PC-9 (cell line): ENCODE data around the gene DPM2. TPM values are rescaled to one million over a fixed set of nuclear protein-coding genes. Genes with fewer than 3 reads are reported as not detected.
A peak's percentile ranks its signal among the peaks of the same experiment; 100 is the strongest.

ENCODE experiments used
- BruUV-seq: library from RNA; stranded (reverse); fragments of 400-500 nt; replicated peaks from 2 replicates; lab custom pipeline; 2021; lab: Mats Ljungman, UMichigan
- CTCF ChIA-PET: fragments of 300-600 bp; sonication (Branson Sonifier 250); formaldehyde crosslinking; loops from one replicate; lab custom pipeline; 2022; ENCODE audit warnings: antibody characterized with exemption; lab: Charles Lee
- POLR2A ChIA-PET: fragments of 300-600 bp; sonication (Branson Sonifier 250); formaldehyde crosslinking; loops from one replicate; lab custom pipeline; 2022; ENCODE audit warnings: antibody characterized with exemption; ENCODE audit not compliant: unreplicated experiment; lab: Charles Lee
- DNase-seq, 2 experiments: peaks; one replicate each; pipeline versions ENCODE4 v3.0.0 to v3.0.0-alpha.2; 2015 to 2022; ENCODE audit warnings: mixed read lengths in 1 of 2
- H2AFZ ChIP-seq: fragments of 200-600 bp; sonication (generic); 2 replicates; pipeline ENCODE4 v1.8.1; 2017; ENCODE audit warnings: antibody characterized with exemption
- H3F3A ChIP-seq: fragments of 200-600 bp; sonication (generic); 2 replicates; pipeline ENCODE4 v1.8.1; 2017; ENCODE audit warnings: antibody characterized with exemption, mild to moderate bottlenecking, low read depth; ENCODE audit not compliant: insufficient read depth
- H3K27ac ChIP-seq: fragments of 200-600 bp; sonication (generic); 2 replicates; pipeline ENCODE4 v1.6.1; 2016; ENCODE audit warnings: mixed run types
- H3K27me3 ChIP-seq: fragments of 200-600 bp; sonication (generic); 2 replicates; pipeline ENCODE4 v1.6.1; 2016; ENCODE audit warnings: low read depth, mixed run types; ENCODE audit not compliant: insufficient read depth
- H3K36me3 ChIP-seq: fragments of 200-600 bp; sonication (generic); 2 replicates; pipeline ENCODE4 v1.6.1; 2016; ENCODE audit warnings: low read depth, mixed run types
- H3K4me1 ChIP-seq: fragments of 200-600 bp; sonication (generic); replicated peaks from 2 replicates; pipeline ENCODE4 v1.6.1; 2016; ENCODE audit warnings: mixed run types; ENCODE audit not compliant: insufficient read depth
- H3K4me2 ChIP-seq: fragments of 200-600 bp; sonication (generic); 2 replicates; pipeline ENCODE4 v1.6.1; 2017; ENCODE audit warnings: mixed run types
- H3K4me3 ChIP-seq: fragments of 200-600 bp; sonication (generic); 2 replicates; pipeline ENCODE4 v1.6.1; 2016; ENCODE audit warnings: mixed run types
- H3K79me2 ChIP-seq: fragments of 200-600 bp; sonication (generic); 2 replicates; pipeline ENCODE4 v1.6.1; 2017; ENCODE audit warnings: low read depth, mixed run types
- H3K9me2 ChIP-seq: fragments of 200-600 bp; sonication (generic); 2 replicates; pipeline ENCODE4 v1.8.1; 2017; ENCODE audit warnings: mild to moderate bottlenecking; ENCODE audit not compliant: insufficient read depth
- H3K9me3 ChIP-seq: fragments of 200-600 bp; sonication (generic); 2 replicates; pipeline ENCODE4 v1.8.1; 2016; ENCODE audit warnings: low read depth; ENCODE audit not compliant: insufficient read depth
- H4K20me1 ChIP-seq: fragments of 200-600 bp; sonication (generic); 2 replicates; pipeline ENCODE4 v1.8.1; 2017; ENCODE audit not compliant: insufficient read depth
- CTCF ChIP-seq: fragments of 200-600 bp; sonication (generic); conservative IDR thresholded peaks from 2 replicates; pipeline ENCODE4 v1.6.1; 2017; ENCODE audit warnings: mixed run types, antibody characterized with exemption, mild to moderate bottlenecking, moderate library complexity
- EZH2 ChIP-seq: fragments of 200-600 bp; sonication (generic); IDR thresholded peaks from 2 replicates; pipeline ENCODE4 v1.8.0; 2017; ENCODE audit warnings: antibody characterized with exemption, low read depth
- intact Hi-C: fragments of 100-400 bp; cut with micrococcal nuclease; formaldehyde crosslinking; loops from one replicate; pipeline ENCODE4 v1.10.0; 2022; ENCODE audit not compliant: unreplicated experiment
- total RNA-seq: library from RNA; stranded (reverse); gene quantifications from 2 replicates; pipeline ENCODE4 v1.2.3, GENCODE V29; 2021

The DPM2 gene
- total RNA-seq, 1 experiment from 2014 or later: 79.4 TPM

- no peaks in the 10 kb centered on the region for H3K9me3 ChIP-seq
- H2AFZ ChIP-seq: peak overlapping the region; percentile 85
- H3K36me3 ChIP-seq: peaks cover 6% of the 10 kb centered on the region; the same call in 1 of the 2 replicates
- H3K79me2 ChIP-seq: peaks cover 30% of the 10 kb centered on the region
- H3K9me2 ChIP-seq: no peaks in the 10 kb centered on the region
- peaks cover 23% of the 10 kb centered on the region for H3K4me1 ChIP-seq
- no peaks in the 10 kb centered on the region; the same call in 1 of the 2 replicates for H4K20me1 ChIP-seq
- no peaks in the 10 kb centered on the region for H3K27me3 ChIP-seq
- ChIA-PET CTCF (no interaction called here), POLR2A (interaction anchor here (0.7 kb wide), 1 partner anchor 99 kb away, joined by 3 read pairs; no protein-coding TSS in a partner anchor)
- no peak for DNase-seq
- H3F3A ChIP-seq: peaks cover 48% of the 10 kb centered on the region
- BruUV-seq: no TSS peak
- H3K4me2 ChIP-seq: peak overlapping the region; percentile 92
- TF ChIP-seq EZH2 (no peak), CTCF (no peak)
- H3K27ac ChIP-seq: peak overlapping the region; percentile 25; the same call in 1 of the 2 replicates
- H3K4me3 ChIP-seq: peak overlapping the region; percentile 83
- intact Hi-C loops: loop anchor here (2.0 kb wide), 2 partner anchors 18 to 162 kb away; no protein-coding TSS in a partner anchor
These were observed 632 bp downstream of the DPM2 start for GRCh38 chr9:127937056-127937387.

- Histone ChIP-seq H3K4me2 (peak overlapping the region; percentile 92), H3K9me3 (no peaks in the 10 kb centered on the region), H3K4me1 (peaks cover 27% of the 10 kb centered on the region), H3F3A (peaks cover 49% of the 10 kb centered on the region), H3K4me3 (peak overlapping the region; percentile 83), H3K79me2 (peaks cover 30% of the 10 kb centered on the region), H3K27me3 (no peaks in the 10 kb centered on the region), H2AFZ (no peak overlapping the region), H3K27ac (no peak overlapping the region), H3K36me3 (peaks cover under 1% of the 10 kb centered on the region; the same call in 1 of the 2 replicates), H4K20me1 (0 out of 2 replicates have a peak, but pooled peaks cover 2% of the 10 kb centered on the region), H3K9me2 (no peaks in the 10 kb centered on the region)
- no TSS peak for BruUV-seq
- ChIA-PET POLR2A (no interaction called here), CTCF (no interaction called here)
- TF ChIP-seq CTCF (no peak), EZH2 (no peak)
- intact Hi-C loops: loop anchor here (2.0 kb wide), 2 partner anchors 18 to 162 kb away; no protein-coding TSS in a partner anchor
- DNase-seq: no peak
These were observed 1.3 kb downstream of the DPM2 start for GRCh38 chr9:127936347-127936852.

DNA sequence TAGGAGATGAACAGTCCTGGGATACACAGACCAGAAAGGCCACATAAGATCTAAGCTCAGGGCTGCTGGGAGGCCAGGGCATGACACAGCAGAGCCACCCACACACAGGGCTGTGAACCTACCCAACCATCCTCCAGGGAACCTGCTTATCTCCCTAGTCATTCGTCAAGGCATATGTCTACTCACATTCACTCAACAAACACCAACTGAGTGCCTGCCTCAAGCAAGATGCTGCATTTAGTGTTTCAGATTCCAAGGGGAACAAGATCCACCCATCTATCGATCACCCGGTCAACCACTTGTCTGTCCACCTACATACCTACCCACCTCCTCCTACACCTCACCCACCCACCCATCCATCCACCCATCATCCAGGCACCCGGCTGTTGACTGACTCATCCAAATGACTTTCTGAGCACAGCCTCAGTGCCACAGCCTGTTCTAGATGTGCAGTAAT is 1.9 kb downstream of the DPM2 start:
- no peak for DNase-seq
- Histone ChIP-seq H3K27me3 (no peaks in the 10 kb centered on the region), H3F3A (peaks cover 50% of the 10 kb centered on the region), H3K79me2 (peaks cover 30% of the 10 kb centered on the region), H3K27ac (no peak overlapping the region), H3K9me3 (no peaks in the 10 kb centered on the region), H3K36me3 (no peaks in the 10 kb centered on the region; the same call in 1 of the 2 replicates), H3K4me1 (peaks cover 33% of the 10 kb centered on the region), H2AFZ (no peak overlapping the region), H4K20me1 (0 out of 2 replicates have a peak, but pooled peaks cover 3% of the 10 kb centered on the region), H3K9me2 (no peaks in the 10 kb centered on the region), H3K4me3 (no peak overlapping the region; the same call in 1 of the 2 replicates), H3K4me2 (peak overlapping the region; percentile 92)
- intact Hi-C loops: loop anchor here (2.0 kb wide), 2 partner anchors 19 to 163 kb away; no protein-coding TSS in a partner anchor
- TF ChIP-seq EZH2 (no peak), CTCF (no peak)
- BruUV-seq: no TSS peak
- POLR2A ChIA-PET: no interaction called here
- CTCF ChIA-PET: no interaction called here
